HepG2 (cell line): Measurements from ENCODE around the gene B3GAT3. TPM values are rescaled to one million over a fixed set of nuclear protein-coding genes. Genes with fewer than 3 reads are reported as not detected.

ENCODE experiments used
- CCAR2 ChIP-seq: fragments of 200-400 bp; formaldehyde crosslinking; optimal IDR thresholded peaks from 2 replicates; pipeline ENCODE3; 2018; ENCODE audit warnings: low read depth, mild to moderate bottlenecking, low read length, moderate library complexity
- CREM ChIP-seq, 2 experiments: sonication (generic) in 1 of 2; formaldehyde crosslinking in 1 of 2; IDR thresholded peaks; 2 replicates each; pipeline versions ENCODE4 v1.4.0 to v1.6.1; 2016 to 2020; ENCODE audit warnings: antibody characterized with exemption in 1 of 2, mild to moderate bottlenecking in 1 of 2, missing genetic modification reagents in 1 of 2
- EHMT2 ChIP-seq: fragments of 200-600 bp; sonication (generic); IDR thresholded peaks from 2 replicates; pipeline ENCODE4 v1.7.0; 2017; ENCODE audit warnings: antibody characterized with exemption, low read depth, low read length, borderline replicate concordance
- MED1 ChIP-seq: sonication (generic); formaldehyde crosslinking; IDR thresholded peaks from 2 replicates; pipeline ENCODE4 v1.4.0; 2020; ENCODE audit warnings: missing genetic modification reagents
- MEF2D ChIP-seq: sonication (generic); formaldehyde crosslinking; IDR thresholded peaks from 2 replicates; pipeline ENCODE4 v1.5.1; 2020; ENCODE audit warnings: mild to moderate bottlenecking, missing genetic modification reagents
- MZF1 ChIP-seq: sonication (generic); formaldehyde crosslinking; IDR thresholded peaks from 2 replicates; pipeline ENCODE4 v1.8.1; 2023; ENCODE audit warnings: mild to moderate bottlenecking, missing genetic modification reagents, borderline replicate concordance
- NFE2L2 ChIP-seq: fragments of 150-350 bp; IDR thresholded peaks from 2 replicates; pipeline ENCODE4 v1.6.1; 2014; ENCODE audit warnings: low read length
- PBX2 ChIP-seq: IDR thresholded peaks from 2 replicates; pipeline ENCODE4 v1.6.1; 2016; ENCODE audit warnings: control low read depth
- PITX1 ChIP-seq: sonication (generic); formaldehyde crosslinking; IDR thresholded peaks from 2 replicates; pipeline ENCODE4 v1.5.1; 2020; ENCODE audit warnings: mild to moderate bottlenecking, missing genetic modification reagents
- POGK ChIP-seq: sonication (generic); formaldehyde crosslinking; conservative IDR thresholded peaks from 2 replicates; pipeline ENCODE4 v1.8.0; 2022; ENCODE audit warnings: mild to moderate bottlenecking, moderate library complexity, missing genetic modification reagents
- SPEN ChIP-seq: sonication (generic); formaldehyde crosslinking; IDR thresholded peaks from 2 replicates; pipeline ENCODE4 v1.5.1; 2020; ENCODE audit warnings: low read depth, mild to moderate bottlenecking, missing genetic modification reagents
- TGIF2 ChIP-seq: IDR thresholded peaks from 2 replicates; pipeline ENCODE4 v1.6.1; 2016; ENCODE audit warnings: control low read depth, missing compliant biosample characterization
- ZNF30 ChIP-seq: sonication (generic); formaldehyde crosslinking; IDR thresholded peaks from 2 replicates; pipeline ENCODE4 v1.5.0; 2020; ENCODE audit warnings: mild to moderate bottlenecking, missing genetic modification reagents
- polyA plus RNA-seq, 8 experiments: library from polyadenylated mRNA; depleted of rRNA in 3 of 8; stranded (reverse) in 7 of 8; unstranded in 1 of 8; fragments of >200 nt; fragmentation: Illumina TruSeq in 4 of 8; extraction: Trizol in 4 of 8; gene quantifications; 2 replicates each; pipeline versions ENCODE4 v1.2.1 to v1.2.3, GENCODE V29; 2011 to 2016; ENCODE audit warnings: low read depth in 4 of 8, missing spikeins in 1 of 8, mixed read lengths in 1 of 8; ENCODE audit not compliant: insufficient read depth in 1 of 8
- total RNA-seq, 5 experiments: library from RNA; depleted of rRNA; stranded (reverse); fragments of >200 nt; fragmentation: Illumina TruSeq; extraction: Trizol; gene quantifications; 2 replicates each; pipeline ENCODE4 v1.2.3, GENCODE V29; 2016; ENCODE audit warnings: low read depth in 1 of 5
- TF ChIP-seq, protein P1 (sequence below): IDR thresholded peaks from 2 replicates; pipeline ENCODE4 v1.6.1; 2016; ENCODE audit warnings: low read depth, missing genetic modification reagents, missing compliant biosample characterization
- TF ChIP-seq, protein P2 (sequence below): sonication (generic); formaldehyde crosslinking; IDR thresholded peaks from 2 replicates; pipeline ENCODE4 v1.5.1; 2020; ENCODE audit warnings: missing genetic modification reagents, mild to moderate bottlenecking, borderline replicate concordance

Gene B3GAT3
- total and polyA plus RNA-seq, 2 of the 13 experiments (the other 11 are each of a cell fraction or from before 2014, with no cell fraction given): 21.3 to 26.1 TPM

GRCh38 chr11:62621567-62622470 lies at the start of gene B3GAT3 (continued):
- TF ChIP-seq, protein P1, sequence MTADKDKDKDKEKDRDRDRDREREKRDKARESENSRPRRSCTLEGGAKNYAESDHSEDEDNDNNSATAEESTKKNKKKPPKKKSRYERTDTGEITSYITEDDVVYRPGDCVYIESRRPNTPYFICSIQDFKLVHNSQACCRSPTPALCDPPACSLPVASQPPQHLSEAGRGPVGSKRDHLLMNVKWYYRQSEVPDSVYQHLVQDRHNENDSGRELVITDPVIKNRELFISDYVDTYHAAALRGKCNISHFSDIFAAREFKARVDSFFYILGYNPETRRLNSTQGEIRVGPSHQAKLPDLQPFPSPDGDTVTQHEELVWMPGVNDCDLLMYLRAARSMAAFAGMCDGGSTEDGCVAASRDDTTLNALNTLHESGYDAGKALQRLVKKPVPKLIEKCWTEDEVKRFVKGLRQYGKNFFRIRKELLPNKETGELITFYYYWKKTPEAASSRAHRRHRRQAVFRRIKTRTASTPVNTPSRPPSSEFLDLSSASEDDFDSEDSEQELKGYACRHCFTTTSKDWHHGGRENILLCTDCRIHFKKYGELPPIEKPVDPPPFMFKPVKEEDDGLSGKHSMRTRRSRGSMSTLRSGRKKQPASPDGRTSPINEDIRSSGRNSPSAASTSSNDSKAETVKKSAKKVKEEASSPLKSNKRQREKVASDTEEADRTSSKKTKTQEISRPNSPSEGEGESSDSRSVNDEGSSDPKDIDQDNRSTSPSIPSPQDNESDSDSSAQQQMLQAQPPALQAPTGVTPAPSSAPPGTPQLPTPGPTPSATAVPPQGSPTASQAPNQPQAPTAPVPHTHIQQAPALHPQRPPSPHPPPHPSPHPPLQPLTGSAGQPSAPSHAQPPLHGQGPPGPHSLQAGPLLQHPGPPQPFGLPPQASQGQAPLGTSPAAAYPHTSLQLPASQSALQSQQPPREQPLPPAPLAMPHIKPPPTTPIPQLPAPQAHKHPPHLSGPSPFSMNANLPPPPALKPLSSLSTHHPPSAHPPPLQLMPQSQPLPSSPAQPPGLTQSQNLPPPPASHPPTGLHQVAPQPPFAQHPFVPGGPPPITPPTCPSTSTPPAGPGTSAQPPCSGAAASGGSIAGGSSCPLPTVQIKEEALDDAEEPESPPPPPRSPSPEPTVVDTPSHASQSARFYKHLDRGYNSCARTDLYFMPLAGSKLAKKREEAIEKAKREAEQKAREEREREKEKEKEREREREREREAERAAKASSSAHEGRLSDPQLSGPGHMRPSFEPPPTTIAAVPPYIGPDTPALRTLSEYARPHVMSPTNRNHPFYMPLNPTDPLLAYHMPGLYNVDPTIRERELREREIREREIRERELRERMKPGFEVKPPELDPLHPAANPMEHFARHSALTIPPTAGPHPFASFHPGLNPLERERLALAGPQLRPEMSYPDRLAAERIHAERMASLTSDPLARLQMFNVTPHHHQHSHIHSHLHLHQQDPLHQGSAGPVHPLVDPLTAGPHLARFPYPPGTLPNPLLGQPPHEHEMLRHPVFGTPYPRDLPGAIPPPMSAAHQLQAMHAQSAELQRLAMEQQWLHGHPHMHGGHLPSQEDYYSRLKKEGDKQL: 0 out of 2 replicates have a peak, but pooled peaks have one; percentile 59
- TF ChIP-seq CCAR2: no peak
- peak; percentile 78 for TF ChIP-seq MED1 (CRISPR knock-in tag)
- TF ChIP-seq, protein P2, sequence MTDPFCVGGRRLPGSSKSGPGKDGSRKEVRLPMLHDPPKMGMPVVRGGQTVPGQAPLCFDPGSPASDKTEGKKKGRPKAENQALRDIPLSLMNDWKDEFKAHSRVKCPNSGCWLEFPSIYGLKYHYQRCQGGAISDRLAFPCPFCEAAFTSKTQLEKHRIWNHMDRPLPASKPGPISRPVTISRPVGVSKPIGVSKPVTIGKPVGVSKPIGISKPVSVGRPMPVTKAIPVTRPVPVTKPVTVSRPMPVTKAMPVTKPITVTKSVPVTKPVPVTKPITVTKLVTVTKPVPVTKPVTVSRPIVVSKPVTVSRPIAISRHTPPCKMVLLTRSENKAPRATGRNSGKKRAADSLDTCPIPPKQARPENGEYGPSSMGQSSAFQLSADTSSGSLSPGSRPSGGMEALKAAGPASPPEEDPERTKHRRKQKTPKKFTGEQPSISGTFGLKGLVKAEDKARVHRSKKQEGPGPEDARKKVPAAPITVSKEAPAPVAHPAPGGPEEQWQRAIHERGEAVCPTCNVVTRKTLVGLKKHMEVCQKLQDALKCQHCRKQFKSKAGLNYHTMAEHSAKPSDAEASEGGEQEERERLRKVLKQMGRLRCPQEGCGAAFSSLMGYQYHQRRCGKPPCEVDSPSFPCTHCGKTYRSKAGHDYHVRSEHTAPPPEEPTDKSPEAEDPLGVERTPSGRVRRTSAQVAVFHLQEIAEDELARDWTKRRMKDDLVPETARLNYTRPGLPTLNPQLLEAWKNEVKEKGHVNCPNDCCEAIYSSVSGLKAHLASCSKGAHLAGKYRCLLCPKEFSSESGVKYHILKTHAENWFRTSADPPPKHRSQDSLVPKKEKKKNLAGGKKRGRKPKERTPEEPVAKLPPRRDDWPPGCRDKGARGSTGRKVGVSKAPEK (CRISPR knock-in tag): no peak
- peak; percentile 74; the same call in 1 of the 2 replicates for TF ChIP-seq POGK (CRISPR knock-in tag)
- TF ChIP-seq MZF1 (CRISPR knock-in tag): no peak; the same call in 1 of the 2 replicates
- no peak for TF ChIP-seq NFE2L2
- TF ChIP-seq SPEN (CRISPR knock-in tag): peak; percentile 90
- TF ChIP-seq EHMT2: no peak
- TF ChIP-seq PBX2 (CRISPR knock-in tag): no peak
- peak; percentile 99 for TF ChIP-seq TGIF2 (CRISPR knock-in tag)
- TF ChIP-seq ZNF30: no peak
- TF ChIP-seq CREM (IDR thresholded peaks at IDR 0.05): peak; percentile 96
- TF ChIP-seq CREM (CRISPR knock-in tag; IDR thresholded peaks at IDR 0.05): peak; percentile 70; the same call in 1 of the 2 replicates
- peak; percentile 57 for TF ChIP-seq PITX1
- peak; percentile 59; the same call in 1 of the 2 replicates for TF ChIP-seq MEF2D
